Amniotic stem cell (primary cell): Measurements from ENCODE around the gene IQCE.
"Not testable (repeated sequence)": the region's sequence is repeated elsewhere in the genome, so short reads cannot be mapped to it uniquely, and the experiment has no call there.

Experiments
- DNase-seq: peaks from one replicate; lab custom pipeline; 2025; lab: John Stamatoyannopoulos, UW

IQCE gene

GRCh38 chr7:2577914-2578680 is 19.3 kb downstream of the IQCE start:
- no peak for DNase-seq

DNA sequence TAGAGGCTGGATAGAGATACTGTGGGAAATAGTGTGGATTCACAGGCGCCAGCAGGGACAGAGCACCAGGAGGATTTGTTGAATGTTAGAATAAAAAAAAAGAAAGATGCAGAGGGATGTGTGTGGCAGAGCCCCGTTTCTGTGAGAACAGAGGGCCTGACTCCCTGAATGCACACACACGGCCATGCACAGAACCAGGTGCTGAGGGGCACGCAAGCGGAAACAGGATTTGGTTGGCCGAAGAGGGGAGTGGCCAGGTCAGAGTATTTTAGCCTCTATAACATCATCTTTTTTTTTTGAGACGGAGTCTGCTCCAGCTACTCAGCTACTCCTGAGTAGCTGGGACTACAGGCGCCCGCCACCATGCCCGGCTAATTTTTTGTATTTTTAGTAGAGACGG is 21.9 kb downstream of the IQCE start:
- DNase-seq: no peak

DNA sequence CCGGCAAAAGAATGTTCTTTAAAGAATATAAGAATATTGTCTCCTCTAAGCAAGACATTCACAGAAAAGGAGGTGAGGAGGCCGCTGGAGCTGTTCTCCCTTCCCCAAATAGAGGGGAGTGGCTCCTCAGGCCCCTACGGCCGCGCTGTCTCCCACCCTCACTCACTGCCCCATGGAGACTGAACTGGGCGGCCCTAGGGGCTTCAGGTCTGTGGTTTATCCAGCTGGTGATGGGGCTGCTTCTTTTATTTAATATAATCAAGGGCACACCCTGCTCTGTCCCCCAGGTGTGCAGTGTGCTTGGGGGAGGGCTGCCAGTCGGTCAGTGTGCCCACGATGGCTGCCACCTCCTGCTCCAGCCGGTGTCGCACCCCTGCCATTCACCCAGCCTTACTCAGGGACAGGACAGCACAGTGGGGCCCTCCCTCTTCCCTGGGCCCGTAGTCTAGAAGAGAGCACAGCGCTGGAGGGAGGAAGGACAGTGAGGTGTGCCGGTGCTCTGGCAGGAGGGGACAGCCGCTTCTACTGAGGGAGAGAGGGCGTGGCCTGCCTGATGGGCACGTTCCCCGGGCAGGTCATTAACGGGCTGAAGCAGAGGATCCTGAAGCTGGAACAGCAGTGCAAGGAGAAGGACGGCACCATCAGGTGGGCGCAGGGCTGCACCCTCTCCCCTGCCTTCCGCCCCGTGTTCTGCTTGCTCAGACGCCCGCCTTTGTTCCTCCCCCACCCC is 23.4 kb downstream of the IQCE start:
- DNase-seq: no peak

DNA sequence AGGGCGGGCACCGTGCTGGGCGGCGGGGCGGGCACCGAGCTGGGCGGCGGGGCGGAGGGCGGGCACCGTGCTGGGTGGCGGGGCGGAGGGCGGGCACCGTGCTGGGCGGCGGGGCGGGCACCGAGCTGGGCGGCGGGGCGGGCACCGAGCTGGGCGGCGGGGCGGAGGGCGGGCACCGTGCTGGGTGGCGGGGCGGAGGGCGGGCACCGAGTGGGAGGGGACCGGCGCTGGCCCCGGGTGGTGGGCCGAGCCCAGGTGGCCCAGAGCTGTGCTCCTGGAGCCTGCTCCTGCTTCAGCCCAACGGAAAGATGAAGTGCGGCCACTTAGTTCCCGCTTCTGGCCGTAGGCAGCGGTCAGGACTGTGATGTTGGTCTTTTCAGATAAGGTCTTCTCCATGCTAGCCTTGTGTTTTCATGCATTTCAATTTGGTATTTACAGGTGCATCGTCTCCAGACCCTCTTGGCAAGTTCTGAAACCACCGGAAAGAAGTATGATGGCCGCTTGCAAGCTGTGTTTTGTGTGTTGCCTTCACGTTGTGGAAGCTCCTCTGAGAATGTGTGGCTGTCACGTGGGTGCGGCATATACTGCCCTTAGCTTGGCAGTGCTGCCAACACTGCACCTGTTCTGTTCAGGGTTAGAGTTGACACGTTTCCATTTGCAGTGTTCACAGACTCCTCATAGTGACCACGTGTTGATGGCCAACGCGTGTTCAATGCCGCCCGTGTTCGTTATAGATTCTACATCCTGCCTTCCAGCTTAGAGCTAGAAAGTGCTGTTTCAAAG is 25.2 kb downstream of the IQCE start:
- no peak for DNase-seq

- DNase-seq: no peak
Measured at GRCh38 chr7:2585446-2585845, 26.7 kb downstream of the IQCE start.

DNA sequence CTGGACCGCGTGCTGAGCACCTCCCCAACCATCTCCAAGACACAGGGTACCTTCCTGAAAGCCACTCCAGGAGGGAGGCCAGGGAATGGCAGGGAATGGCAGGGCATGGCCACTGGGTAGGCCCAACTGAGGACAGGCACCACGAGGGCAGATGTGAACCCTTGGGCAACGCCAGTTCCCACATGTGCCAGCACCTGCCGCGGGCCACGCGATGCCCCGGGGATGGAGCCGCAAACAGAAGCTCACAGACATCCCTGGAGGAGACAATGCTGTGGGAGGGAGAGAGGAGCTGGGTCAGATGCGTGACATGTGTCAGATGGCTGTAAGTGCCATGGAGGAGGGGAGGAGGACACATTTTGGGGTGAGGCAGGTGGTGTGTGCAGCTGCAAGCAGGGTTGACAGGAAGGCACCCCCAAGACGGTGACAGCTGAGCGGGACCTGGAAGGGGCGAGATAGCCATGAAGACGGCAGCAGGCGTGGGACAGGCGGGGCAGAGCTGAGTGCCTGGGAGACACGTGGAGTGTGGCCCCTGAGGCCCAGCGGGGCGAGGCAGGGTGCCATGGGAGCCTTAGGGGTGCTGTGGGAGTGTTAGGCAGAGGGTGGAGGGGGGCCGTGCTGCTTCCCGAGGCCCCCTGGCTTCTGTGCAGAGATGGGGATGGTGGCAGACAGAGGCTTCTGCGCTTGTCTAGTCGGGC is 27.7 kb downstream of the IQCE start:
- no peak for DNase-seq

DNA sequence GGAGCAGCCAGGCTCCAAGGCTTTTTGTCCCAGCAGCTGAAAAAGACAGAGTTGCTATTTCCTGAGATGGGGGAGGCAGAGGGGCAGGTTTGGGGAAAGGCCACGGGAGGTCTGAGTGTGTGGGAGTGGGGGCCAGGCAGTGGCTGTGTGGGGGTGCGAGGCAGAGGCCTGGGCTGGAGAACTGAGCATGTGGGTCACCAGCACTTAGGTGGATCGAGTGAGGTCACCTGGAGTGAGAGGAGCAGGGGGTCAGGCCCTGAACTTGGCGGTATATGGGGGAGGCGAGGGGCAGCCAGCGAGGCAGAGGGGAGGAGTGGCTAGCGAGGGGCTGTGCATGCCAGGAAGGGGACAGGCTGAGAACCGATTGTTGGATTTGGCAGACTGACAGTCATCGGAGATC is 28.4 kb downstream of the IQCE start:
- no peak for DNase-seq

DNA sequence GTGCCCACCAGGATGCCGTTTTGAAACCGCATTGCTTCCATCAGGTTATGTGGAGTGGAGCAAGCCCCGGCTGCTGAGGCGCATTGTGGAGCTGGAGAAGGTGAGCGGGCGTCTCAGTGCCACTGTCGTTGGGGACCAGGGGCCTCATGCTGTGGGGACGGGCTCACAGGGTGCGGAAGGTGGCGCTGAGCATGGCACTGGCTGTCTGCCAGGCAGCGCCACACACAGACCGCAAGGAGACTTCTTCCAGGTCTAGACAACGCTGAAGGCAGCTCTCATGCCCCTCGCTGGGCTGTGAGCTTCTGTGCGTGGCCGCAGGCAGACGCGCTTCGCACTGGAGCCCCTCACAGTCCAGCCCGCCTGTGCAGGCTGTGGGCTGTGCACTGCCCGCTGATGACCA is 29.0 kb downstream of the IQCE start:
- DNase-seq: no peak

- no peak for DNase-seq
Measured at GRCh38 chr7:2589341-2589740, 30.6 kb downstream of the IQCE start.

DNA sequence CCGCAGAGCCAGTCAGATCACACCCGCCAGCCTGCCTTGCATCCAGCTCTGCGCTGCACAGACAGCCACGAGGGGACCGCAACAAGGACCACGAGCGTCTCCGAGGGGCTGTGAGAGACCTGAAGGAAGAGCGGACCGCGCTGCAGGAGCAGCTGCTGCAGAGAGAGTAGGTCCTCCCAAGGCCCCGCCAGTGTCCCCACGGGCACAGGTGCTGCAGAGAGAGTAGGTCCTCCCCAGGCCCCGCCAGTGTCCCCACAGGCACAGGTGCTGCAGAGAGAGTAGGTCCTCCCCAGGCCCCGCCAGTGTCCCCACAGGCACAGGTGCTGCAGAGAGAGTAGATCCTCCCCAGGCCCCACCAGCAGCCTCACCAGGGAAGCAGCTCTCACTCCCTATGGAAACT is 31.2 kb downstream of the IQCE start:
- not testable (repeated sequence) for DNase-seq

- no peak for DNase-seq
Measured at GRCh38 chr7:2592375-2592865, 33.6 kb downstream of the IQCE start.

- no peak for DNase-seq
Measured at GRCh38 chr7:2593036-2593727, 34.4 kb downstream of the IQCE start.

- DNase-seq: no peak
Measured at GRCh38 chr7:2594599-2594998, 35.8 kb downstream of the IQCE start.

DNA sequence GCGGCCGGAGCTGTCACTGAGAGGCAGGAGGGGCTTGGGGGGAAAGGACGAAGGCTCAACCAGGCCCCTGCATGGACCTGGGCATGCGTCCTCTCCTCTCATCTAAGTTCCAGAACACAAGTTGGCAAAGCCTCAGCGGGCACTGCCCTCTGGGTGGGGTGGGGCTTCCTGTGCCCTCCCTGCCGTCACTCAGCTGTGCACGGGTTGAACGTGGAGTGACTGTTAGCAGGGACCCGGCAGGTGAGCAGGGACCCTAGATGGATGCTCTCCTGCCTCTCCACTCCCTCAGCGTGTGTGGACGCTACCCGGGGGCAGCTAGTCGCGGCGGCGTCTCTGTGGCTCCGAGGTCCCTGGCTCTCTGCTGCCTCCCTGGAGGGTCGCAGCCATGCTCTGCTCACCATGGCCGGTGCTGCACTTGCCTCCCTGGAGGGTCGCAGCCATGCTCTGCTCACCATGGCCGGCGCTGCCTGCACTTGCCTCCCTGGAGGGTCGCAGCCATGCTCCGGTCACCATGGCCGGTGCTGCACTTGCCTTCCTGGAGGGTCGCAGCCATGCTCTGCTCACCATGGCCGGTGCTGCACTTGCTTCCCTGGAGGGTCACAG is 36.6 kb downstream of the IQCE start:
- DNase-seq: no peak

DNA sequence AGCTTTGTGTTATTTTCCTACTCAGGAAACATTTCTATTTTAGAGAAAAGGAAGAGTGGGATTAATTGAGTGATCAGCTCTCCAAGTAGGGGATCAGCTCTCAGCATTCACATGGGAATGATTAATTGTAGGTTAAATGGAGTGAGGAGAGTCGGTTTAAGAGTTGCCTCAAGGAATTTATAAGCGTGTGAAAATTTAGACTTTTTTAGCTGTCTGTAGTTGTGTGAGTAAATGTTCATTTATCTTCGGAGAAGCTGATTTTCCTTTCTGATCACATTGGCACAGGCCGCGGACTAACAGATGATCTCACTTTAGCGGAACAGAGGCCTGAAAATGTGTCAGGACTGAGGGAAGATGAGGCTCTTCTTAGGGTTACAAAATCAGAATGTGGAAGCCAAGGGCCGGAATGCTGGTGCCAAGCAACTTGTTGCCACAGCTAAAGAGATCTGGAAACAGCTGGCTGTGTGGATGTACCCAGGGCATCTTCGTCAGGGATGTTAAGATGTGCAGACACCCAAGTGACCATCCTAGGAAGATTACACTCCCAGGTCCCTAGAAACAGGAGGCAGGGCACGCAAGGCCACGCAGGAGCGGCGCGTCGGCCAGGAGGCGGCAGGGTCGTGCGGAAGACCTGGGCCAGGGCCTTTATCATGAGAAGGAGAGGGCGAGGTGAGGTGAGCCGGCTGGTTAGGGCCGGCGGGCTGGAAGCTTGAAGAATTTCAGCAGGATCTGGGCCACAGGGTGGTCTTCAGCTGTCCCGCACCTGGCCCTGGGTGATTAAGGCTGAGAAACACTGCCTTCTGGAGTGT is 37.9 kb downstream of the IQCE start:
- DNase-seq: no peak

DNA sequence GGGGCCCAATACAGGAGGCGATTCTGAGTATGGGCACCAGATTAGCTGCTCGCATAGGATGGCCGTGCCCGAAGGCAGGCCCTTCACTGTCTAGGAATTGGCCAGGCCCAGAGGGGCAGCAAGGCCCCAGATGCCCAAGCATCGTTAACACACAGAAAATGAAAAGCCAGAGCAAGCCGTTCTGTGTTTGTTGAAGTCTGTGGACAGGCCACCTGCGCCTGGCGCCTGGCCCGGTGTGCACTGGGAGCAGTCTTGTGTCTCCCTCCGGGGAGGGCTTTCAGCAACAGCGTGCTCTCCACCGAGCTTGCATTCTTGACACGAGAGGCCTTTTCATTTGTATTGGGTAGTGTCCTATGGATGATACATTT is 38.5 kb downstream of the IQCE start:
- DNase-seq: no peak

DNA sequence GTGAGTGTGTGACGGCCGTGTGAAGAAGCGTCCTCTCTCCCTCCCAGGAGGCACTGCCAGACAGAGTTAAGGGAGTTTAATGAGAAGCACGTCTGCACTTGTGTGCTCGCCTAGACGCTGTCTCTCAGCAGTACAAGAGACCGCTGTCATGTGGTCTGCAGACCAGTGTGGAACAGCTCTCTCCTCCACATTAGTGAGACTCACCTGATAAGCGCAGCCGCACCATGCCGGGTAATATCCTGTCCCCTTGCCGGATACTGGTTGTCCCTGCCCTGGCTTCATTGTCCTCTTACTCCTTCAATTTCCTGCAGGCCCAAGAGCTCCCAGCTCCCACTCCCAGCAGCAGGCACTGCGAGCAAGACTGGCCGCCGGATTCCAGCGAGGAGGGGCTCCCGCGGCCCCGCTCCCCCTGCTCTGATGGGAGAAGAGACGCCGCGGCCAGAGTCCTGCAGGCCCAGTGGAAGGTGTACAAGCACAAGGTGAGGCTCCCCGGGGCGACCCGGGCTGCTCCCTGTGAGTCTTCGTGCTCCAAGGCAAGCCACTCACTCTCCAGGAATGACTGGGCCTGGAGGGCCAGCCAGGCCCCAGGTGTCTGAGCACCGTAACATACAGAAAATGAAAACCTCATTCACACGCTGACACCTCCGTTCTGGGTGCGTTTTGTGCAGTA is 39.5 kb downstream of the IQCE start:
- DNase-seq: no peak

- no peak for DNase-seq
Measured at GRCh38 chr7:2601065-2601464, 42.3 kb downstream of the IQCE start.

DNA sequence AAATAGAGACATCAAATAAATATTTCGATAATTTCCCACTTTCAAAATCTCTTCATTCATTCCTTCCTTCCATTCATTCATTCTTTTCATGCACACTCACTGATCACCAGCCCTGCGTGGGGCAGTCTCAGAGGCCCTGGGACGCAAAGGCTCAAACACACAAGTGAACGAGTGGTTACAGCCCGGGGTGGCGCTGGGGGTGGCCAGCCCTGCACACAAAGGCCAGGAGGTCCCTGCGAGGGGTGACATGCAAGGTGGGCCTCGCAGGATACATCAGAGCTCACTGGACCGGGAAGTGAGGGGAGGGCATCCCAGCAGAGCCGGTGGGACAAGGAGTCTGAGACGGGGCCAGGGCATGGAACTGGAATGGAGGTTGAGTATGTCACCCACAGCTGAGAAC is 43.1 kb downstream of the IQCE start:
- DNase-seq: no peak
